Stimulated activated CD8-positive, alpha-beta memory T cell treated with anti-CD3 and anti-CD28 coated beads, Interleukin-2, amount 100 ng/mL, for 1 hour (primary cell): ENCODE data around the gene SPEF2.

Experiments used
- DNase-seq, 2 donors: peaks; one replicate each; pipeline ENCODE4 v3.0.0-alpha.2; 2020; ENCODE audit warnings: low read depth in 2 of 2

SPEF2 gene, protein sequence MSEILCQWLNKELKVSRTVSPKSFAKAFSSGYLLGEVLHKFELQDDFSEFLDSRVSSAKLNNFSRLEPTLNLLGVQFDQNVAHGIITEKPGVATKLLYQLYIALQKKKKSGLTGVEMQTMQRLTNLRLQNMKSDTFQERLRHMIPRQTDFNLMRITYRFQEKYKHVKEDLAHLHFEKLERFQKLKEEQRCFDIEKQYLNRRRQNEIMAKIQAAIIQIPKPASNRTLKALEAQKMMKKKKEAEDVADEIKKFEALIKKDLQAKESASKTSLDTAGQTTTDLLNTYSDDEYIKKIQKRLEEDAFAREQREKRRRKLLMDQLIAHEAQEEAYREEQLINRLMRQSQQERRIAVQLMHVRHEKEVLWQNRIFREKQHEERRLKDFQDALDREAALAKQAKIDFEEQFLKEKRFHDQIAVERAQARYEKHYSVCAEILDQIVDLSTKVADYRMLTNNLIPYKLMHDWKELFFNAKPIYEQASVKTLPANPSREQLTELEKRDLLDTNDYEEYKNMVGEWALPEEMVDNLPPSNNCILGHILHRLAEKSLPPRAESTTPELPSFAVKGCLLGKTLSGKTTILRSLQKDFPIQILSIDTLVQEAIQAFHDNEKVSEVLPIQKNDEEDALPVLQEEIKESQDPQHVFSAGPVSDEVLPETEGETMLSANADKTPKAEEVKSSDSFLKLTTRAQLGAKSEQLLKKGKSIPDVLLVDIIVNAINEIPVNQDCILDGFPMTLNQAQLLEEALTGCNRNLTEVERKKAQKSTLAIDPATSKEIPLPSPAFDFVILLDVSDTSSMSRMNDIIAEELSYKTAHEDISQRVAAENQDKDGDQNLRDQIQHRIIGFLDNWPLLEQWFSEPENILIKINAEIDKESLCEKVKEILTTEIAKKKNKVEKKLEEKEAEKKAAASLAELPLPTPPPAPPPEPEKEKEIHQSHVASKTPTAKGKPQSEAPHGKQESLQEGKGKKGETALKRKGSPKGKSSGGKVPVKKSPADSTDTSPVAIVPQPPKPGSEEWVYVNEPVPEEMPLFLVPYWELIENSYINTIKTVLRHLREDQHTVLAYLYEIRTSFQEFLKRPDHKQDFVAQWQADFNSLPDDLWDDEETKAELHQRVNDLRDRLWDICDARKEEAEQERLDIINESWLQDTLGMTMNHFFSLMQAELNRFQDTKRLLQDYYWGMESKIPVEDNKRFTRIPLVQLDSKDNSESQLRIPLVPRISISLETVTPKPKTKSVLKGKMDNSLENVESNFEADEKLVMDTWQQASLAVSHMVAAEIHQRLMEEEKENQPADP (N-terminal part only)

DNA sequence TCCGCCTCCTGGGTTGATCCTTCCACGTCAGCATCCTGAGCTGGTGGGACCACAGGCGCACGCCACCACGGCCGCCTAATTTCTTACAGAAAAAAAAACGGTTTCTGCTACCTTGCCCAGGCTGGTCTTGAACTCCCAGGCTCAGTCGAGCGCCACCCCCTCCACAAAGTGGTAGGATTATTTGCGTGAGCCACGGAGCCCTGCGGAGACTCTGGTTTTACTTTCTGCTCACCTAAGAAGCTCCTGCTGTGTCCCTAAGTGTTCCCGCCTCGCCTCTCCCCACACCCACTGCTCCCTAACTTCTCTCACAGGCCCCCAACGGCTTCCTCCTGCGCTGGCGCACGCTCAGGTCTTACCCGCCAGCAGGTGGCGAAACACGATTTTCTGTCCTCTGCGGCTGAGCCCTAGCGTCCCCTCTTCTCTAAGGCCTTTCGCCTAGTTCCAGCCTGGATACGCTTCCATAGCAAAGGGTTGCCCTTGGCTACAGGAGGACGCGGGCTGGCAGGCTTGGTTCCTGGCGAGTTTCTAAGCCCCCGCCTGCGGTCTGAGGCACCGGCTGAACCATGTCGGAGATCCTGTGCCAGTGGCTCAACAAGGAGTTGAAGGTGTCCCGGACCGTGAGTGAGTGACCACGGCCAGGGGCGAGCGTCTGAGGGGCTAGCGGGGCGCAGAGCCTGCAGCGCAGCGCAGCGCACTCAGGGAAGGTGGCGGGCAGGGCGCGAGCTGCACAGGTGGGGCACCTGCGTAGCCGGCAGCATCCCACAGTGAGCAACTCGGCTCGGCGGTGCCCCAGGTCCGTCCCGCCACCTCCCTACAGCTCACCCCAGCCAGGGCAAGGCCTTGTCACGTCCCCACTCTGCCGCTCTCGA is at the start of gene SPEF2:
SPEF2 (plus strand) TSS at position 429 of the 869 bp plus-strand sequence; CDS start at position 564, 135 bp downstream.
- DNase-seq = peak; percentile 52 to 58

DNA sequence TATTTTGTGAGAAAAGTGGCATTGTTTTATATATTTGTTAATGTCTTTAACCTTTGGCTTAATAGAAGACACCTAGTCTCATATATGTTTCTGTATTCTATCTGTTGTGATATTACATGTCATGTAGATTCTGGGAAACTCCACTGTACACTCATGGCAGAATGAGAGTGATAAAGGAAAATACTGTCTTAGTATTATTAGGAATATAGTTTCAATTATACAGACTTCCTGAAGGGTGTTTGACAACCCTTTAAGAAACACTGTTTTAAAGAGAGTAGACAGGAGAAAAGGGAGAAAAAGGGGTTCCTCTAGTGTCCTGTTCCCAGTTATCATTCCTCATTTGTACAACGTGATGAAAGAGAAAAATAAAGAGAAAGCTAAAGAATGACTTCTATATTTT is 42.1 kb upstream of the SPEF2 start:
- DNase-seq = no peak

DNA sequence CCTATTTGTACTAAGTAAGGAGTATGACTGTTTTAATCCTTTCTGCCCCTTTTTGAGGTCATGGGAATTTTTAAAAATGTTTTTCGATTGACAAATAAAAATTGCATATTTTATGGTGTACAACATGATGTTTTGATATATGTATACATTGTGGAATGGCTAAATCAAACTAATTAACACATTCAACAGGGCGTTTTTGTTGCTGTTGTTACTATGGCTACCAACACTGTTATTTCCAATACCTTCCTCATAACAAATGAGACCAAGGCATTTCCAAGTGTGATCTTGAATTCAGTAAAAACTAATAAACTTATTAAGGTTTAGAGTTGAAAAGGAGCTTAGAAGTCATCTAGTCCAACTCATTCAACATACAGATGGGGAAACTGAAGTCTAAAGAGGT is 30.2 kb upstream of the SPEF2 start:
- no peak for DNase-seq

DNA sequence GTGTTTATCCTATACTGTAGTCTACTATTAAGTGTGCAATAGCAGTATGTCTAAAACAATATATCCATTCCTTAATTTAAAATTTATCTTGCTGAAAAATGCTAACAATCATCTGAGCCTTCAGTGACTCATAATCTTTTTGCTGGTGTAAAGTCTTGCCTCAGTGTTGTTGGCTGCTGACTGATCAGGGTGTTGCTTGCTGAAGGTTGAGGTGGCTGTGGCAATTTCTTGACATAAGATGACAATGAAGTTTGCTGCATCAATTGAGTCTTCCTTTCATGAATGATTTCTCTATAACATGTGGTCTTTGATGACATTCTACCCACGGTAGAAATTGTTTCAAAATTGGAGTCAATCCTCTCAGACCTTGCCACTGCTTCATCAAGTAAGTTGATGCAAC is 24.3 kb upstream of the SPEF2 start:
- DNase-seq = no peak

DNA sequence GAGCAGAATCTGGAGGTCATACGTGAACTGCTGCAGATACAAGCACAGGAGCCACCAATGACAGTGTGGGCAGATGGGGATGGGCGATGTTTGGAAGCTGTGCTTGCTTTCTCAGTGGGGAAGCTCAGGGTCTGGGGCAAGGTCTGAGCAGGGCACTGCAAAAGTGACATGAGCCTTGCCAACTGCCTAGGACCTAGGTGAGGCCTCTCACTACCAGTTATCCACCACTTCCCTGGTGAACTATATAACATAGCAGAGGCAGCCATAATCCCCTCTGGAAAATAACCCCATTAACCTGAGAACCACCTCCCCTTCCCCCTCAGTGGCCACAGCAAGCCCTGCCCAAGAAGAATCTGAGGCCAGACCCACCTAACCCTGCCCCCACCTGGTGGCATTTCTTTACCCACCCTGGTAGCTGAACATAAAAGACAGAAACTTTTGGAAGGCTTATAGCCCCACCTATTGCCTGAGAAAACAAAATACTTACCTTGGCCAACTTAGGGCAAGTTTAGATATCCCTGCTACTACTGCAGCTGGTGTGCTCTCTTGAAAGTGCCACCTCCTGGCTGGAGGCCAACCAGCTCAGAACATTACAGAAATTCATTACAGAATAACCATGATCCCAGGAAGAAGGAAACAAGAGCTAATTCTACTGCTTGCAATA is 18.8 kb upstream of the SPEF2 start:
- no peak for DNase-seq

DNA sequence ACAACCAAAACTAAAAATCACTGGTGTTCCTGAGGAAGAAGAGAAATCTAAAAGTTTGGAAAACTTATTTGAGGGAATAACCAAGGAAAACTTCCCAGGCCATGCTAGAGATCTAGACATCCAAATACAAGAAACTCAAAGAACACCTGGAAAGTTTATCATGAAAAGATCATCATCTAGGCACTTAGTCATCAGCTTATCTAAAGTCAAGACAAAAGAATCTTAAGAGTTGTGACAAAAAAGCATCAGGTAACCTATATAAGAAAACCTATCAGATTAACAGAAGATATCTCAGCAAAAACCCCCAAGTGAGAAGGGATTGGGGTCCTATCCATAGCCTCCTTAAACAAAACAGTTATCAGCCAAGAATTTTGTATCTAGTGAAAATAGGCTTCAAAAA is 17.1 kb upstream of the SPEF2 start:
- no peak for DNase-seq

DNA sequence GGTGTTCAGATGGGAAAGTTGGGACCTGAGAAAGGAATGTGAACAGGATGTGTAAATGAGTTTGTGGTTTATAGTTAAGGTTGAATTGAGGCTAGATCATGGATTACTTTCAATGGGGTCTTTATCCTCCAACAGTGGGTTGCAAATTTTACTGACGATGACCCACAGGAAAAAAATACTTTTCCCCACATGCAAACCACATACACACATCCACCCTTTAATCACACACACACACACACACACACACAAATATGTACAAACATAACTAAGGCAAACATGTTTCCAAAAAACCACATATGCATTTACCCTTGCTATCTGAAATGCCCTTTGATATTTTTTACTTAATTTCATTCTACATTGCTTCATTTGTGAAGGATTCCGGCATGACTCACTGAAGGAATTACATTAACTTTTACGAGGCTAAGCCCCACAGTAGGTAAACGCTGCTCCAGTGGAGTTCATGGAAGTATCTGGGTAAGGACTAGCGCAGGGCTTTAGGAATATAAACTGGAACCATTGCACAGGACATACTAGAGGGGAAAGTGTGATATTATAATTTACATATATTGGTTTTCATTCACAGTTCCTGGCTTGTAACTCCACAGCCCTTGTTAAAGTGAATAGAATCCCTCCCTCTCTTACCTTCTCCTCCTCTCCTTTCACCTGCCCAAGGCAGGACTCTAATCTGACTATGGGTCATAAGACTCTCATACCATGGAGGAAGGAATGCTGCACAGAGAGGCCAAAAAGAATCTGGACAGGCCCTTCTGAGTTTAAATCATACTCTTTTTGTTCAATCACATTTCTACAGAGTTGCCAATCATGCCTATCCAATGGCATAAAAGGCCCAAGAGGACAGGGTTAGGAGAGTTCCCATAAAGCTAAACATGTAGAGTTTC is 8.5 kb upstream of the SPEF2 start:
- no peak for DNase-seq

DNA sequence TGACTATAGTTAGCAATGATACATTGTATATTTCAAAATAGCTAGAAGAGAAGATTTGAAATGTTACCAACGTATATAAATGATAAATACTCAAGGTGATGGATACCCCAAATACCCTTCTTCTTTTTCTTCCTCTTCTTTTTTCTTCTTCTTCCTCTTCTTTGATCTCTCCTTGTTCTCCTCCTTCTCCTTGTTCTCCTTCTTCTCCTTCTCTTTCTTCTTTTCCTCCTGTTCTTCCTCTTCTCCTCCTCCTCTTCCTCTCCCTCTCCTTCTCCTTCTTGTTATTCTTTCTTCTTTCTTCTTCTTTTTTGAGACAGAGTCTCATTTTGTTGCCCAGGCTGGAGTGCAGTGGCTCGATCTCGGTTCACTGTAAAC is 616 bp upstream of the SPEF2 start:
- DNase-seq = no peak

DNA sequence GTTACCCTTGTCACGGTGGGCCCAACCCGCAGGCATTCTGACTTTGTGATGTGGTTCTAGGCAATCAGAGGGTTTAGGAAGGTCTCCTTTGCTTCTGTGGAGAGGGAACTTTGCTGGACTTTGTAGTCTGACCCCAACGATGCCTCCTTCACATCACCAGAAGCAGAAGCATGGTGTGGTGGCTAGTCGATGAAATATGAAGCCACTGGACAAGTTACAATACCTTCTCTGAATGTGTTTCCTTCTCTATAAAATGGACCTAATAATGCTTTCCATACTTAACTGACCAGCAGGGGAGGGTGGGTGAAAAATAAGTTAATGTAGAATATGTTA is 607 bp downstream of the SPEF2 start:
- no peak for DNase-seq

DNA sequence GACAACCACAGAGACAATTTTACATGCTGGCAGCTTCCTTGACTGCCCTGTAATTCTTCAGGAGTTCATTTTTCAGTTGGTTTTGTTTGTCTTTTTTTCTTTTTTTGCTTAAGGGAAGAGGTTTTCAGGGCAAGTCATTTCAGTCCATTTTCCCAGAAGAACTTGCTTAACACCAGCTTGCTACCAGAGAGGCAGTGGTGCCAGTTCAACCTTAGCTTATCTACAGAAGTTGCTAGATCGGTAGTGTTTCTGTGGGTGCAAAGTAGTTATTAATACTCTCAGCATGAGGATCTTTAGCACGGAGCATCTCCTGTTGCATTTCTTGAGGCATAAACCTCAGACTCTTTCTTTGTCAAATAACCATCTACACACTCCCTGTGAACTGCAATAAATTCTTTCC is 1.1 kb downstream of the SPEF2 start:
- DNase-seq = no peak

DNA sequence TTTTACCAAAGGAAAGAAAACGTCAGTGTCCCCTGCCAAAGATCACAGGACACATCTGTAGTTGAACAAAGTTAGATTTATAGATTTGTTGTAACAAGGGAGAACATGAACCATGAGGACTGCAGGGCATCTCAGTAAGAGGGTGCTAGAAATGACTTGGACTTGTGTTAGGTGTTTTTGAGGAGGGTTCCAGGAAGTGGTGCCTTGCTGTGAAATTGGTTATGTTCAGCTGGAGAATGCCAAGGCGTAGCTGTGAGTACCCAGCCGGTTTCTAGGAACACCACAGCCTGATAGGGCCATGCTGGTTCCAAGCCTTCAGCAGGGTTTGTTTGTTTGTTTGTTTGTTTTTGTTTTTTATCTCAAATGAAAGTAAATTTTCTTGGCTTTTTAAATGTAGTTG is 5.3 kb downstream of the SPEF2 start:
- no peak for DNase-seq

DNA sequence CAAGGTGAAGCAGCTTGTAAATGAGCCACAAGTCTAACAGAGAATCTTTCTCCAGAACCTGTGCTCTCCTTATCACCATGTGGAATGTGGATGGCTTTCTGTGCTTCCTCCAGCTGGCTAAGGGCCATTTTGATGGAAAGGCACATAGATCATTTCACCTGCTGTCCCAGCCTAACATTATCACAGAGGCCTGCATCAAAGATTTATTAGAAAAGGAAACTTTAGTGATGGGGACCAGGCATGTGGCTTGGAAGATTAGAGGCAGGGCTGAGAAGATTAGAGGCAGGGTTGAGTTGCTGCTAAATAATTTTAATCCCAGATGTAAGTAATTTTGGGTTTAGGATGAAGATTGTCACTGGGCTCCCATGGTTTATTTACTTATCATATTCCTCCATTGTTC is 6.3 kb downstream of the SPEF2 start:
- DNase-seq = no peak

DNA sequence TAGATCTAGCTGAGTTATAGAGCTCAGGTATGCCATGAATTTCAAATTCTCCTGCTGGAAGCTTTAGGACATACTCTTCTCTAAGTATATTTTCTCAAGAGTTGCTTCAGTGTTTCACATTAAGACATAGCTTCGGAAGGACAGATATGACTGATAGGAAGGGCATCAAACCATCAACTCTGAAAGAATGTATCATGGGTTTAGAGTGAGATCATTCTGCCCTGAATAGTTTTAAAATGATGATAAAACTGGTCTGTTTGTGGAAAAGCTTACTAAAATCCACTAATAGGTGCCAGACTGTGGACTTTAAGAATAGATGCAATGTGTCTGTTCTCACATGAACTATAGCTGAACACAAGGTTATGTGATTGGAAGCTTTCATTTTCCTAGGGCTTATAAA is 8.4 kb downstream of the SPEF2 start:
- no peak for DNase-seq

DNA sequence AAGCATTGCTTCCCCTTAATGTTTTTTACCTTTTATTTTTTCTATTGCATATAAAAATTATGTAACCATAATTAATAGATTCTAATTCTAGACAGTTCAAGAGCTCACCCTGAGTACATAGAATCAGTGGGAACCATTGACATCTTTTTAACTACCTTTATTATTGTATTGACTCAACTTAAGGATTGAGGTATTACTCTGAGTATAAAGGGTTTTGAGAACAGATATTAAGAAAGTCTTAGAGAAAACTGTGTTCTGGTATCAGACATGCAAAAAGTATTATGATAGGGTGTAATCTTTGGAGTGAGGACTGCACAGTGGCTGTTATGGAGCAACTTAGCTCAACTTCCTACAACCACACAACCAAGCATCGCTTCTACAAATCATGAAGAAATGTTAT is 8.9 kb downstream of the SPEF2 start:
- DNase-seq = no peak

DNA sequence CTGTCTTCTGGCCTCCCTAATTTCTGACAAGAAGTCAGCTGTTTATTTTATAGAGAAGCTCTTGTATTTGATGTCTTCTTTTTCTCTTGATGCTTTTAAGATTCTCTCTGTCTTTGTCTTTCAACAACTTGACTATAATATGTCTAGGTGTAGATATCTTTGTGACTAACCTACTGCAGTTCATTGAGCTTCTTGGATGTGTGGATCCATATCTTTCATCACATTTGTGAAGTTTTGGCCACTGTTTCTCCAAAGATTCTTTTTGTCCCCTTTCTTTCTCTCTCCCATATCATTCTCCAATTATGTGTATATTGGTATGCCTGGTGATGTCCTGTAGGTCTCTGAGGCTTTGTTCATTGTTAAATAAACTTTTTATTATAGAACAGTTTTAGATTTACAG is 16.7 kb downstream of the SPEF2 start:
- DNase-seq = no peak

DNA sequence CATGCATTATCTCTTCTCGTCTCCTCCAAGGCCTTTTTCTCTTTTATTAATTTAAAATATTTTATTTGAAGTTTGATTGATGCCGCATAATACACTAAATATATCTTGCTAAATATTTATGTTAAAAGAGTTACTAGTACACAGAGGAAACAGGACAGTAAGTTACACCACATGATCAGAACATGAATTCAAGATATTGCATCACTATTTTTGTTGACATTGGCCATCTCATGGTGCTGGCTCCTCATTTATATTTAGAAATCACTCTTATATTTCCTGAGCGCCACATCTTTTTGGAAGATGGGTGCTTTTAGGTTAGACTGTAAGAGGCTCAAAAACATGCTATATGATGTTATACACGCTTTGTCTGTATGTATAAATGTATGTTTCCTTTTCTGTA is 23.0 kb downstream of the SPEF2 start:
- DNase-seq = no peak

DNA sequence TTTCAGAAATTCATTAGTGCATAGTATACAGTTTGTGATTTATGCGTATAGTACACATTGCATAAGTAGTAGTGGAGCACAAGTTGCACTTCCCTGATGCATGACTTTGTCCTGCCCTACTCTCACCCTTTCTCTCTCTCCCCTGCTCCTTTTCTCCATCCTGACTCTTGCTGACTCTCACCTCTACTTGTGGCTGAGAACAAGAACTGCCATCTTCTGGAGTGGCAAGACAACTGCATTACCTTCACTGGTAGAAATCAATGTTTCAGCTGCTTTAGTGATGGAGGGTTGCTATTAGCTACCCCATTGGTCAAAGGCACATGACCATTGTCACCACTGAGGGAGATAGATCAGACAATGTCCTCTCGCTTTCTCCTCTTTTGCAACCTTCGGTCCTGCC is 26.9 kb downstream of the SPEF2 start:
- no peak for DNase-seq

DNA sequence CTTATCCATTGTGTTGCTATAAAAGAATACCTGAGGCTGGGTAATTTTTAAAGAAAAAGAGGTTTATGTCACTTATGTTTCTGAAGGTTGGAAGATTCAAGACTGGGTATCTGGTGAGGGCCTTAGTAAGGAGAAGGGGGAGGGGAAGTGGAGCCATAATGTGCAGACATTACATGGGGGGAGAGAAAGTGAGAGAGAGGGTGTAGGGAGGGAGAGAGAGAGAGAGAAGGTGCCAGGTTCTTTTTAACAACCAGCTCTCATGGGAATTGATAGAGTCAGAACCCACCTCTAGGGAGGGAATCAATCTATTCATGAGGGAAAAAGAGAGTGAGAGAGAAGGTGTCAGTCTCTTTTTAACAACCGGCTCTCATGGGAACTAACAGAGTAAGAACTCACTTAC is 29.5 kb downstream of the SPEF2 start:
- no peak for DNase-seq

DNA sequence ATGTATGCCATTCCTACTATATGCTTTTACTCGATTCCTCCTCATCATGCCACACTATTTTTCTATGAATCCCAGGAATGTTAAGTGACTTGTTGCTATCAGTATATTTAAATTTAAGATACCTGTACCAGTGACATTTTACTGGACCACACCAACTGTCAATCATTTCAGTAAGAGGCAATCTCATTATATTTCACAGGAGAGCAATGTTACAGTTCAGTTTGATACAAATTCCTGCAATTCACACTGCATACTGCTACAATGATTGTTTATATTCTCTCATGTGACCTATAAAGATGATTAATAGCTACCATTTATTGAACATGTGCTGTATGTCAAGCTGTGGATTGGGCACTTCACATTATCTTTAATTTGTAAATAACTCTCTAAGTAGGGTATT is 30.0 kb downstream of the SPEF2 start:
- DNase-seq = no peak
